NB4 (cell line): ENCODE data around the gene ANTXR1.

Experiments
- DNase-seq: peaks from one replicate; pipeline ENCODE4 v3.0.0; 2010; ENCODE audit warnings: low read depth
- H3K4me3 ChIP-seq: one replicate; pipeline ENCODE4 v1.5.1; 2011; ENCODE audit warnings: mild to moderate bottlenecking, low read depth, low read length, moderate library complexity
- MYC ChIP-seq: IDR thresholded peaks from 2 replicates; pipeline ENCODE4 v1.6.1; 2011; ENCODE audit warnings: low read depth, low read length
- POLR2A ChIP-seq: IDR thresholded peaks from 2 replicates; pipeline ENCODE4 v1.6.1; 2011; ENCODE audit warnings: mild to moderate bottlenecking; ENCODE audit not compliant: insufficient read length; ENCODE audit errors: extremely low read depth
- TF ChIP-seq, protein P1 (sequence below): IDR thresholded peaks from one replicate; pipeline ENCODE4 v1.5.1; 2012; ENCODE audit warnings: low read depth, low read length
- TF ChIP-seq, protein P2 (sequence below): IDR thresholded peaks from 2 replicates; pipeline ENCODE4 v1.6.1; 2011; ENCODE audit warnings: low read depth, low read length

The ANTXR1 gene

DNA sequence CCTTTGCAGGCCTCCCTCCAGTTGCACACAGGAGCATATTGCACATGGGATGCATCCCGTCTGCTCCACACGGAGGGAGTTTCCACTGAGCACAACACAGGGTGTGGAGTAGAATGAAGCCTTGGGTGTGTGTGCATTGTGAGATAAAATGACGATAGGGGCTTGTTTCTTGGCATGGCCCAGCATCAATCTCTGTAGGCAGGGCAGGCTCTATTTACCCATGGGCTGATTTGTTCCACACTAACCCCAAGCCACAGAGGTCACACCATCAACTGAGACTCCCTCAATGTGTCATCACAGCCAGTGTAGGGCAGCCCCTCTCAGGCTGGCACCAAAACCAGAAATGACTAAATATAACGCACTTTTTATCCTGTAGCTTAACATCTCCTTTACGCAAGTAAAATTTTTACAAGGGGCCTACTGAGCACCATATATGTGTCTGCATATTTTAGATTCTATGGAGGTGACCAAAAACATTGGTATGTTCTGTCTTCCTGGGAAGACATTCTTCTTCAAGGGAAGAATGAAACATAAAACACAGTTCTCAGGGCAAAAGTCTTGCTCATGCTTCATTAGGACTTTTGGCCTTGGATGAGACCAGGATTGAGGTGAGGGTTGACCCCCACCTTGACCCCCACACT is 41.3 kb upstream of the ANTXR1 start:
- H3K4me3 ChIP-seq: no peak overlapping the region
- peak; percentile 28 for DNase-seq
- TF ChIP-seq, protein P1, sequence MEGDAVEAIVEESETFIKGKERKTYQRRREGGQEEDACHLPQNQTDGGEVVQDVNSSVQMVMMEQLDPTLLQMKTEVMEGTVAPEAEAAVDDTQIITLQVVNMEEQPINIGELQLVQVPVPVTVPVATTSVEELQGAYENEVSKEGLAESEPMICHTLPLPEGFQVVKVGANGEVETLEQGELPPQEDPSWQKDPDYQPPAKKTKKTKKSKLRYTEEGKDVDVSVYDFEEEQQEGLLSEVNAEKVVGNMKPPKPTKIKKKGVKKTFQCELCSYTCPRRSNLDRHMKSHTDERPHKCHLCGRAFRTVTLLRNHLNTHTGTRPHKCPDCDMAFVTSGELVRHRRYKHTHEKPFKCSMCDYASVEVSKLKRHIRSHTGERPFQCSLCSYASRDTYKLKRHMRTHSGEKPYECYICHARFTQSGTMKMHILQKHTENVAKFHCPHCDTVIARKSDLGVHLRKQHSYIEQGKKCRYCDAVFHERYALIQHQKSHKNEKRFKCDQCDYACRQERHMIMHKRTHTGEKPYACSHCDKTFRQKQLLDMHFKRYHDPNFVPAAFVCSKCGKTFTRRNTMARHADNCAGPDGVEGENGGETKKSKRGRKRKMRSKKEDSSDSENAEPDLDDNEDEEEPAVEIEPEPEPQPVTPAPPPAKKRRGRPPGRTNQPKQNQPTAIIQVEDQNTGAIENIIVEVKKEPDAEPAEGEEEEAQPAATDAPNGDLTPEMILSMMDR: no peak
- TF ChIP-seq POLR2A (no peak), MYC (no peak)
- TF ChIP-seq, protein P2, sequence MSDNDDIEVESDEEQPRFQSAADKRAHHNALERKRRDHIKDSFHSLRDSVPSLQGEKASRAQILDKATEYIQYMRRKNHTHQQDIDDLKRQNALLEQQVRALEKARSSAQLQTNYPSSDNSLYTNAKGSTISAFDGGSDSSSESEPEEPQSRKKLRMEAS: no peak

- TF ChIP-seq, protein P1: no peak
- TF ChIP-seq POLR2A (no peak), MYC (no peak)
- TF ChIP-seq, protein P2: no peak
- no peak for DNase-seq
- no peak within 1 kb of the TSS for H3K4me3 ChIP-seq
Measured at GRCh38 chr2:68974251-68974650, 38.7 kb upstream of the ANTXR1 start, which contains the start of gene GKN1. TSS of gene GKN1 (plus strand) at chr2:68974636. CDS start at chr2:68974678, 42 bp downstream.

DNA sequence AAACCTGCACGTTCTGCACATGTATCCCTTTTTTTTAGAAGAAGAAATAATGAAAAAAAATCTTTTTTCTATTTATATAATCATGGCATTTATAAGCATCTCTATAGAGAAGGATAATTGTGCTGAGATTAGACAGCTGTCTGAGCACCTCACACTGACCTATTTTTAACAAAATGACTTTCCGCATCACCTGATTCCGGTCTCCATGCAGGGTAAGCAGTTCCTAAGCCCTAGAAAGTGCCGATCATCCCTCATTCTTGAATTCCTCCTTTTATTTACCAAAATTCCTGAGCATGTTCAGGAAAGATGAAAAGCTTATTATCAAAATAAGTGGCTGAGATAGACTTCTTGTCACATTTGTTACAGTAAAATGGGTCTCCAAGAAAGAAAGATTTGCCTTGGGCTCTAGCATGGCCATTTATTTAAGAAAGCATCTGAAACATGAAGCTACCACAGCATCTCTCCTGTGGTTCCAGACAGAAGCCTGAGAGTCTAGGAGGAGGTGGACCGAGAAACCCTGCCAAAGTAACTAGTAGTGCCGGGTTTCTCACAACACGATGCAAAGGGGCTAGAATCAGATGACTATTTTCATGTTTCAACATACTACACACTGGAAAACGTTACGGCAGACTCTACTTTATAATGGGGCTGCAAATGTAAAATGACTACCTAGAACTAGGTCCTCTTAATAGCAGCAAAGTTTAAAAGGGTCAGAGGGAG is 37.9 kb upstream of the ANTXR1 start:
- TF ChIP-seq, protein P1: no peak
- TF ChIP-seq, protein P2: no peak
- TF ChIP-seq MYC (no peak), POLR2A (no peak)
- H3K4me3 ChIP-seq: no peak overlapping the region
- DNase-seq: no peak

- no peak for DNase-seq
- TF ChIP-seq MYC (no peak), POLR2A (no peak)
- TF ChIP-seq, protein P2: no peak
- TF ChIP-seq, protein P1: no peak
- no peak overlapping the region for H3K4me3 ChIP-seq
Measured at GRCh38 chr2:68975844-68976243, 37.1 kb upstream of the ANTXR1 start.

GRCh38 chr2:68977453-68977852 is 35.5 kb upstream of the ANTXR1 start:
- TF ChIP-seq MYC: no peak
- no peak for TF ChIP-seq POLR2A
- no peak overlapping the region for H3K4me3 ChIP-seq
- no peak for DNase-seq

DNA sequence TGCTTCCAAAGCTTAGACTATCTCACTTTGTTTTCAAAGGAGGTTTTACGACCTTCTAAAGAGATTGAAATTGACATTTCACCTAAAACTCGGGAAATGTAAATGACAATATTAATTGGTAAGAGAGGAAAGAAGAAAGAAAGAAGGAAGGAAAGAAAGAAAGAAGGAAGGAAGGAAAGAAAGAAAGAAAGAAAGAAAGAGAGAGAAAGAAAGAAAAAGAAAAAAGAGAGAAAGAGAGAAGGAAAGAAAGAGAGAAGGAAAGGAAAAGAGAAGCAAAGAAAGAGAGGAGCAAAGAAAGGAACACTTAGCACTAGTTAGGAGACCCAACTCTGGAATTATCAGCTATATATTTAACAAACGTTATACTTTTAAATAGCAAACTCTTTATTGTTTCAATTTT is 34.9 kb upstream of the ANTXR1 start:
- no peak overlapping the region for H3K4me3 ChIP-seq
- TF ChIP-seq, protein P1: no peak
- no peak for TF ChIP-seq POLR2A
- no peak for TF ChIP-seq MYC
- TF ChIP-seq, protein P2: no peak

More for the DNA sequence above, 34.9 kb upstream of the ANTXR1 start:
- DNase-seq: no peak
